Motor neuron (in vitro differentiated cells): Measurements from ENCODE around the gene PIGA. TPM values are rescaled to one million over a fixed set of nuclear protein-coding genes. Genes with fewer than 3 reads are reported as not detected.
A peak's percentile ranks its signal among the peaks of the same experiment; 100 is the strongest.

Source experiments
- ATAC-seq, 8 experiments: fragments of 200-7000 bp; cut with Tn5 transposase; replicated peaks in 6 of 8; 2 replicates each; pipeline ENCODE4 v1.8.0; 2021; ENCODE audit warnings: mild to moderate bottlenecking in 8 of 8, moderate library complexity in 8 of 8
- H3K27ac ChIP-seq, 2 donors: fragments of 250-450 bp; sonication (Bioruptor Pico); 2 replicates each; pipeline ENCODE4 v1.9.0; 2021; ENCODE audit warnings: antibody characterized with exemption in 2 of 2, mild to moderate bottlenecking in 2 of 2, moderate library complexity in 1 of 2
- H3K4me1 ChIP-seq, 2 donors: fragments of 250-450 bp; sonication (Bioruptor Pico); replicated peaks in 1 of 2; 2 replicates each; pipeline ENCODE4 v1.6.1; 2021; ENCODE audit warnings: antibody characterized with exemption in 2 of 2, mild to moderate bottlenecking in 2 of 2, moderate library complexity in 1 of 2
- H3K4me3 ChIP-seq, 5 donors: fragments of 250-450 bp; sonication (Bioruptor Pico); 2 replicates each; pipeline ENCODE4 v1.9.0; 2021; ENCODE audit warnings: antibody characterized with exemption in 5 of 5, mild to moderate bottlenecking in 5 of 5, moderate library complexity in 4 of 5
- WGBS, 10 experiments: fragments of 450-650 bp; shearing (Covaris generic); methylation state at CpG; one replicate each; pipeline ENCODE4 v1.0.0; 2022; 5-methylcytosine and 5-hydroxymethylcytosine counted together
- in situ Hi-C, 9 experiments: fragments of 400-800 bp; cut with MboI; loops; one replicate each; pipeline ENCODE4 v1.15.0; 2021; ENCODE audit warnings: low sequenced_read_pairs in 9 of 9, low pct_unique_long_range_greater_than_20kb in 2 of 9; ENCODE audit not compliant: unreplicated experiment in 9 of 9
- total RNA-seq, 8 experiments: library from RNA; unstranded; fragments of 300-600 nt; gene quantifications; 2 replicates each; pipeline versions ENCODE4 v1.2.3 to v1.2.4, GENCODE V29; 2022

The PIGA gene
- total RNA-seq, 8 experiments from 2014 or later = 3.8 to 21.4 (median 14.0) TPM

- Histone ChIP-seq H3K4me1 (no peaks in the 10 kb centered on the region), H3K27ac (no peak overlapping the region), H3K4me3 (no peak overlapping the region)
- in situ Hi-C loops = loop anchor here in 3 of 9 experiments (10.0 kb wide), 1 partner anchor 119 kb away; no protein-coding TSS in a partner anchor
- WGBS, 10 experiments = 0 to 84% (median 54%) methylated on average over 1 to 3 of the region's 3 CpGs; no CpG with 5 or more reads in 6 of the 10 experiments
- no peak for ATAC-seq
Measured at GRCh38 chrX:15345976-15346375, 10.7 kb upstream of the PIGA start.

GRCh38 chrX:15344106-15344505, 8.8 kb upstream of the PIGA start:
- Histone ChIP-seq H3K4me1 (no peaks in the 10 kb centered on the region), H3K27ac (no peak overlapping the region), H3K4me3 (no peak overlapping the region)
- in situ Hi-C loops = loop anchor here in 3 of 9 experiments (10.0 kb wide), 1 partner anchor 121 kb away; no protein-coding TSS in a partner anchor
- no peak for ATAC-seq

GRCh38 chrX:15343075-15343476, 7.8 kb upstream of the PIGA start:
- in situ Hi-C loops = loop anchor here in 3 of 9 experiments (10.0 kb wide), 1 partner anchor 122 kb away; no protein-coding TSS in a partner anchor
- no peaks in the 10 kb centered on the region for H3K4me1 ChIP-seq
- 0 to 100% (median 83%) methylated on average over 1 to 3 of the region's 5 CpGs; no CpG with 5 or more reads in 3 of the 10 experiments for WGBS, 10 experiments
- no peak overlapping the region for H3K27ac ChIP-seq
- H3K4me3 ChIP-seq = no peak overlapping the region
- ATAC-seq = peak in 1 of 8 experiments; percentile 33

- Histone ChIP-seq H3K4me1 (peaks cover 0 to 4% of the 10 kb centered on the region in 2 donors), H3K4me3 (no peak overlapping the region), H3K27ac (no peak overlapping the region)
- WGBS, 10 experiments = 29 to 73% methylated on average over 2 of the region's 2 CpGs; no CpG with 5 or more reads in 8 of the 10 experiments
- ATAC-seq = no peak
- in situ Hi-C loops = loop anchor here in 3 of 9 experiments (10.0 kb wide), 1 partner anchor 124 kb away; no protein-coding TSS in a partner anchor
Measured at GRCh38 chrX:15340867-15341266, 5.5 kb upstream of the PIGA start.

GRCh38 chrX:15336023-15336413, 695 bp upstream of the PIGA start:
- in situ Hi-C loops = no loop called here
- 0 to 32% (median 10%) methylated on average over 1 to 9 of the region's 10 CpGs; no CpG with 5 or more reads in 6 of the 10 experiments for WGBS, 10 experiments
- H3K4me1 ChIP-seq = peaks cover 0 to 4% of the 10 kb centered on the region in 2 donors
- peak overlapping the region; percentile 35 to 95 (median 43) for H3K4me3 ChIP-seq
- peak overlapping the region in 1 of 2 donors; percentile 5 for H3K27ac ChIP-seq
- peak; percentile 1 to 29 (median 15) for ATAC-seq

GRCh38 chrX:15334561-15334960, 762 bp downstream of the PIGA start:
- 0 to 60% (median 31%) methylated on average over 1 to 6 of the region's 7 CpGs; no CpG with 5 or more reads in 4 of the 10 experiments for WGBS, 10 experiments
- H3K27ac ChIP-seq = no peak overlapping the region
- in situ Hi-C loops = no loop called here
- ATAC-seq = no peak
- peak overlapping the region; percentile 62 to 95 (median 70) for H3K4me3 ChIP-seq
- H3K4me1 ChIP-seq = peaks cover 0 to 4% of the 10 kb centered on the region in 2 donors

GRCh38 chrX:15328821-15329220, 6.5 kb downstream of the PIGA start:
- Histone ChIP-seq H3K4me3 (no peak overlapping the region), H3K4me1 (no peaks in the 10 kb centered on the region), H3K27ac (no peak overlapping the region)
- ATAC-seq = no peak
- 50 to 68% methylated on average over 2 of the region's 2 CpGs; no CpG with 5 or more reads in 8 of the 10 experiments for WGBS, 10 experiments
- in situ Hi-C loops = no loop called here

- Histone ChIP-seq H3K4me3 (no peak overlapping the region), H3K4me1 (no peaks in the 10 kb centered on the region), H3K27ac (no peak overlapping the region)
- 55 to 80% (median 71%) methylated on average over 1 to 2 of the region's 3 CpGs; no CpG with 5 or more reads in 7 of the 10 experiments for WGBS, 10 experiments
- in situ Hi-C loops = no loop called here
- no peak for ATAC-seq
Measured at GRCh38 chrX:15328131-15328530, 7.2 kb downstream of the PIGA start.

- H3K4me1 ChIP-seq = no peaks in the 10 kb centered on the region
- no peak overlapping the region for H3K27ac ChIP-seq
- H3K4me3 ChIP-seq = no peak overlapping the region
- in situ Hi-C loops = no loop called here
- WGBS, 10 experiments = 60 to 100% (median 87%) methylated on average over 1 to 5 of the region's 5 CpGs; no CpG with 5 or more reads in 2 of the 10 experiments
- no peak for ATAC-seq
Measured at GRCh38 chrX:15322472-15322871, 12.9 kb downstream of the PIGA start.

- no peak for ATAC-seq
- Histone ChIP-seq H3K4me1 (no peaks in the 10 kb centered on the region), H3K4me3 (no peak overlapping the region), H3K27ac (no peak overlapping the region)
- WGBS, 10 experiments = 50 to 100% (median 80%) methylated on average over 1 to 2 of the region's 3 CpGs; no CpG with 5 or more reads in 6 of the 10 experiments
- in situ Hi-C loops = no loop called here
Measured at GRCh38 chrX:15322072-15322471, 13.3 kb downstream of the PIGA start.

- Histone ChIP-seq H3K4me1 (no peaks in the 10 kb centered on the region), H3K4me3 (no peak overlapping the region), H3K27ac (no peak overlapping the region)
- WGBS, 10 experiments = 44 to 100% (median 58%) methylated on average over 1 to 4 of the region's 4 CpGs; no CpG with 5 or more reads in 6 of the 10 experiments
- in situ Hi-C loops = no loop called here
- ATAC-seq = no peak
Measured at GRCh38 chrX:15321447-15321846, 13.9 kb downstream of the PIGA start.

- 20 to 91% (median 34%) methylated on average over 1 to 4 of the region's 4 CpGs; no CpG with 5 or more reads in 7 of the 10 experiments for WGBS, 10 experiments
- Histone ChIP-seq H3K4me1 (no peaks in the 10 kb centered on the region), H3K27ac (no peak overlapping the region), H3K4me3 (no peak overlapping the region)
- ATAC-seq = no peak
- in situ Hi-C loops = no loop called here
Measured at GRCh38 chrX:15320297-15320696, 15.0 kb downstream of the PIGA start.

GRCh38 chrX:15319075-15319474, 16.2 kb downstream of the PIGA start:
- in situ Hi-C loops = no loop called here
- H3K27ac ChIP-seq = no peak overlapping the region
- ATAC-seq = no peak
- H3K4me3 ChIP-seq = no peak overlapping the region
- 62 to 100% (median 100%) methylated on average over 1 to 4 of the region's 4 CpGs; no CpG with 5 or more reads in 2 of the 10 experiments for WGBS, 10 experiments
- no peaks in the 10 kb centered on the region for H3K4me1 ChIP-seq

GRCh38 chrX:15315509-15315908, 19.8 kb downstream of the PIGA start, which contains the start of gene ASB11:
ASB11 (minus strand) TSS chrX:15315640; CDS start chrX:15315605, 35 bp downstream.
- Histone ChIP-seq H3K4me3 (no peak within 1 kb of the TSS), H3K27ac (no peak within 1 kb of the TSS), H3K4me1 (no peaks in the 10 kb centered on the region)
- no peak for ATAC-seq
- WGBS, 10 experiments = 0 to 74% (median 51%) methylated on average over 1 to 3 of the region's 3 CpGs; no CpG with 5 or more reads in 2 of the 10 experiments
- in situ Hi-C loops = no loop called here
